ENCODE data around the gene MAP3K6.
"Not testable (repeated sequence)": the region's sequence is repeated elsewhere in the genome, so short reads cannot be mapped to it uniquely, and the experiment has no call there.

Gene MAP3K6

GRCh38 chr1:27395441-27396195 lies 28.9 kb upstream of the MAP3K6 start:
- DNase-seq = peak; percentile 50 to 75 (median 70)

DNA sequence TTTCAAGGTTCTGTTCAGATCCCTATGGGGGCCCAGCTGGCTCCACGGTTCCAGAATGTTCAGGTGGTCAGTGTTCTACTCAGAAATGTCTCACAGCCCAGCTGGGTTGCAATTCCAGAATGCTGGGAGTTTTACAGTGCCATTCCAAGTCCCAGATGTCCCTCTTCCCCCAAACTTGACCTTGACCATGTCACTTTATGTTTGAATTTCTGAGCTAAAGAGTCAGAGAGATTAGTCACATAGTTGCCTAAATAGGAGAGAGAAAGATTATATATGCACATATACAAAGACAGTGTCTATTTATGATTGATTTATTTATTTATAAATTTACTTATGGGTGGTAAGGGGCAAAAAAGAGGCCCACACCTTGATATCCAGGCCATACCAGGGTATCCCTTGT lies 28.2 kb upstream of the MAP3K6 start:
- no peak for DNase-seq

DNA sequence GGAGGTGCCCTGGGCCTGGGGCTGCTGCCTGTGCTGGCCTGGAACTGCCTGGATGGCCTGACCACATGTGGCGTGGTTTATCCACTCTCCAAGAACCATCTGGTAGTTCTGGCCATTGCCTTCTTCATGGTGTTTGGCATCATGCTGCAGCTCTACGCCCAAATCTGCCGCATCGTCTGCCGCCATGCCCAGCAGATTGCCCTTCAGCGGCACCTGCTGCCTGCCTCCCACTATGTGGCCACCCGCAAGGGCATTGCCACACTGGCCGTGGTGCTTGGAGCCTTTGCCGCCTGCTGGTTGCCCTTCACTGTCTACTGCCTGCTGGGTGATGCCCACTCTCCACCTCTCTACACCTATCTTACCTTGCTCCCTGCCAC lies 27.5 kb upstream of the MAP3K6 start:
- no peak for DNase-seq

DNA sequence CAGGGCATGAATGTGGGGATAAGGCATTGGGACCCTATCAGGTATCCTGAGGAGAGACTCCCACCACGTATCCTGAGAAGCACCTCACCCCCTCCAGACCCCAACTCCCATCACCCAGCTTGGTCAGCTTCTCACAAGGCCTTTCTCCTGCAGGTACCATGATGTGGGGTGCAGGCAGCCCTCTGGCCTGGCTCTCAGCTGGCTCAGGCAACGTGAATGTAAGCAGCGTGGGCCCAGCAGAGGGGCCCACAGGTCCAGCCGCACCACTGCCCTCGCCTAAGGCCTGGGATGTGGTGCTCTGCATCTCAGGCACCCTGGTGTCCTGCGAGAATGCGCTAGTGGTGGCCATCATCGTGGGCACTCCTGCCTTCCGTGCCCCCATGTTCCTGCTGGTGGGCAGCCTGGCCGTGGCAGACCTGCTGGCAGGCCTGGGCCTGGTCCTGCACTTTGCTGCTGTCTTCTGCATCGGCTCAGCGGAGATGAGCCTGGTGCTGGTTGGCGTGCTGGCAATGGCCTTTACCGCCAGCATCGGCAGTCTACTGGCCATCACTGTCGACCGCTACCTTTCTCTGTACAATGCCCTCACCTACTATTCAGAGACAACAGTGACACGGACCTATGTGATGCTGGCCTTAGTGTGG lies 27.0 kb upstream of the MAP3K6 start:
- no peak for DNase-seq

DNA sequence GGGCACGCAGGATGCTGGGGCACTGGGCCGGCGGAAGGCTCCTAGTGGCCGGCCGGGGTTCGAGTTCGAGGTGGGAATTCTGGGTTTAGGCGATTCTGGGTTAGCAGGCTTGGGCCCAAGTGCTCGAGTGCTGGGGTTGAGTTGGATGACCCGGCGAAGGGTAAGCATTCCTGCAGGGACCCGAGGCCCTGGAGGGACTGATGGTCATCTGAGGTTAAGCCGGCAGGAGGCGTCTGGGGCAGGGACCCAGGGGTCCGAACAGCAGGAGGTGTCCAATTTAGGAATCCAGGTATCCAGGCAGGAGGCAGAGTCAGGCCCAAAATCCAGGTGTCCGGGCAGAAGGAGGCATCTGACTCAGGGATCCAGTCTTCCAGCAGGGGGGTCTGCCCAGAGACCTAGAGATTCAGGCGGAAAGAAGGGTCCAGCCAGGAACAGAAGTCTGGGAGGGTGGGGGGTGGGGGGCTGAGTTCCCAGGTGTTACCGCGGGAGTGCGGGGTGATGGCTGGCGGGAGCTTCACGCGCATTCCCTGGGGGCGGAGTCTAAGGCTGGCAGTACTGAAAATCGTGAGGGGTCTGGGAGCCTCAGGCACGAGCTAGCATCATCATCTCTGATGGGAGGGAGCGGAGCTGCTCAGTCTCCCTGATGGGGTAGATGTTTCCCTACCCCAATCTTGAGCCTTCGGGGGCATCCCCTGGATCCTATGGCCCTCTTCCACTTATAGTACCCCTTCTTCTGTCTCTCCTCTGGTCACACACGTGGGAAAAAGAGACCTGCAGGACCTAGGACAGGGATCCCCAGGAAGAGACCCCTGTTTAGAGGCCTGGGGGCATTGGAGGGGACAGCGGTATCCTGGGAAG lies 26.2 kb upstream of the MAP3K6 start:
- no peak for DNase-seq

DNA sequence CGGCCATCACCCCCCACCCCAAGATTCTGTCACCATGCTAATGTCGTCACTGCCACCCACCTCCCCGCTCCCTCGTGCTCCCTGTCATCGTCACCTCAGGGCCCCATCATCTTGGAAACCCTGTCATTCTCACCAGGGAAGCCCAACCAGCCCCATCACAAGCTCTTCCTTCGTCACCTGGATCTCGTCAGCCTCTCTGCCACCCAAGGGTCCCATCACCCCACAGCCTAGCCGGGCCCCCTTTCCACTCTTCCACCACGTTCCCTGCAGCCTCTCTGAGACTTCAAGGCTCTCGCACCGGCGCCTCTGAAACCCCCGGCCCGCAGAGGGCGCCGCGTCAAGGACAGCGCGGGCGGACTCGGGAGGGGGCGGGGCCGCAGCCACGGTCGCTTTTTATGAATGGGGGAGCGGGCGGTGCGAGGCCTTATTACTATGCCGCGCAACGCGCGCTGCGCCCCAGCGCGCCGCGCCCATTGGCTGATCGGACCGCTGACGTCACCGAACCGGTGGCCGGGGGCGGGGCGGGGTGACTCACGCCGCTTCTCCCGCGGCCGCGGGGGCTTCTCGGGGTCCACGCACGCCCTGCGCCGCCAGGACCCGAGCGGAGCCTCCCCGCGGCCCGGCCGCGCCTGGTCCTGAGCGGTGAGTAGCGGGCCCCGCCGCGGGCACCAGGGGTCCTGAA lies 25.5 kb upstream of the MAP3K6 start, which contains the start of gene GPR3:
TSS of gene GPR3 (plus strand) at position 527 of the 682 bp plus-strand sequence. CDS start 1,177 bp downstream, outside the sequence.
- peak; percentile 84 to 94 (median 91) for DNase-seq

GRCh38 chr1:27391511-27392095 lies 24.8 kb upstream of the MAP3K6 start:
- DNase-seq = peak in 1 of 5 experiments; percentile 34

GRCh38 chr1:27388337-27389005 lies 21.7 kb upstream of the MAP3K6 start:
- DNase-seq = peak; percentile 48 to 71 (median 60)

GRCh38 chr1:27384797-27385196 lies 18.0 kb upstream of the MAP3K6 start:
- not testable (repeated sequence) for DNase-seq

DNA sequence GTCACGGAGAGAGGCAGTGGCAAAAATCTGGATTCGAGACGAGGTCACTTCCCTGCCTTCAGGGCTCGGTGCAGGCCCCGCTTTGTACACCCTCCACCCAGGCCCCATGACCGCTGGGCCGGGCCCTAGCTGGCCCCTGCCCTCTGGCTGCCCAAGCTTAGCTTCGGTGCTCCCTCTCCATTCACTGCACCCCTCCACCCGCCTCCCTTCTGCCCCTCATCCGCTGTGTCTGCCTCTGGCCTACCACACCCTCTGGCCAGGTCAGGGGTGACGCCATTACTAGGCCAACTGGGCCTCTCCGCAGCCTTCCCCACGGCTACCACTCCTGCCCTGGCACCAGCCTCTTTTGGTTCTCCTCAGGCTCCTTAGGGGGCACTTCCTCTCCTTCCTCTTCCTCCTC lies 16.9 kb upstream of the MAP3K6 start:
- DNase-seq = no peak

- DNase-seq = peak in 3 of 5 experiments; percentile 24 to 48 (median 38)
These were observed 16.4 kb upstream of the MAP3K6 start, which contains the start of gene CD164L2 for GRCh38 chr1:27383039-27383605. Gene CD164L2 (minus strand): TSS chr1:27383333. CDS start chr1:27383239, 94 bp downstream.

DNA sequence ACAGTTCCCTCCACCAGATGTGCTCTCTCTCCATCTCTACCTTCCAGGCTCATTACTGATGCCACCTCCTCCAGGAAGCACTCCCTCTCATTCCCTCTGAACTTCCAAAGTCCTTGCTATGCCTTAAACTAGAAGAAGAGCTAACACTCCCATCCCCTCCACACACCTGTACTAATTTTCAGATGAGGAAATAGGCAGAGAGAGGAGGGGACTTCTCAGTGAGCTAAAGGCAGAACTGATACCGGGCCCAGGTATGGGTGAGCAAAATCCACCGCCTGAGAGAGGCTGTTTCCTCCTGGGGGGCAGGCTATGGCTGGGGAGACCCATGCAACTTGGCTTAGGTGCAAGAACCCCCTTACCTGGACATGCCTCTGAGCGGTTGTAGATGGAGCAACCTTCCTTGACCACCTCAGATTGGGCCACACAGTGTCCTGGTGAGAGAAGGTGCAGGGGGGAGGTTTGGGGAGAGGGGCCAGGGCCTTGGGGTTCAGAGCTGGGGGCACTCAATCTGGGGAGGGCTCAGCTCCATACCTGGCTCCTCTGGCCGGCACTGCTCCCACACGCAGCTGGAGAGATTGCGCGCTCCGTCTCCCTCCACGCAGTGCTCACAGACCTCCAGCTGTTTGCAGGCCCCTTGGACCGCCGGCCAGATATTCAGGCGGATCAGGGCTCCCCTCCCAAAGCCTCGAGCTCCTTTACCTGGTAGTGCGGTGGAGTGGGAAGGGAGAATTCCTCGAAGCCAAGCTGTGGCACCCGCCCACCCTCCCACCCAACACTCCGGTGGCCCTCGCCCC lies 15.4 kb upstream of the MAP3K6 start:
- DNase-seq = no peak

DNA sequence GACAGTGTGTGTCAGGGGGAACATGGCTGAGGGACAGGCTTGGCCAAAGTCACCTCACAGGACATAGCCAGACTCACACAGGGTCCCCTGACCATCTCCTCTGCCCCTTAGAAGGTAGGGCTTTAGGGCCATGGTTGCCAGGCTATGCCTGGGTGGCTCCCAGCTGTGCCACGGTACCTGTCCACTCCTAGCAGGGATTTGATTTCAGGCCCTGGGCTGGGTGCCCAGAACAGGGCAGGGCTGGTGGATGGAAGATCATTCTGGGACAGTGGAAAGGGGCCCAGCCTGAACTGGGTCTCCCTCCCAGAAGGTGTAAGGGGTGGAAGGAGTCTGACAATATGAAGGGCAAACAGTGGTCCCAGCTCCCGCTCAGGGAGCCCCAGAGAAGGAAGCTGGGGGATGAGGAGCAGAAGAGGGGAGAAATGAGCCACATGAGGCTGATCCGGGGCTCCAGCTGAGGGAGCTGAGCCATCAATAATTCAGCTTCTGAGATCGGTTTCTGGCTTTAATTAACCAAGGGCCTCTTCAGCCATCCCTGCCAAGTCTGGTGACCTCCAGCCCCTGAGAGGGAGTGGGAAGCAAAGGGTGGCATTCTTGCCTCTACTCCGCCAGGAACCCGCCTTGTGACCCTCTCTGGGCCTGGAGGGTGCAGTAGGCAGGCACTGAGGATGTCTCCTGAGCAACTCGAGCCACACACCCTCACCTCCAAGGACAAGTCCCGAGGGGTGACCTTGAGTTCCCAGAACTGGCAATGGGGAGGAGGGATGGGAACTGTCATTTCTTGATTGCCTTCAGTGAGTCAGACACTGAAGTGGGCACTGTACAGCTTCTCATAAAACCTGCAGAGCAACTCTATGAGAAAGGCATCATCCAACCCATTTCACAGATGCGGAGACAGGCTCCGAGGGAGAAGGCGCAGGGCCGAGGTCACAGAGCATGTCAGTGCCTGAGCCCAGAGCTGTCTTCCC lies 14.3 kb upstream of the MAP3K6 start:
- no peak for DNase-seq

DNA sequence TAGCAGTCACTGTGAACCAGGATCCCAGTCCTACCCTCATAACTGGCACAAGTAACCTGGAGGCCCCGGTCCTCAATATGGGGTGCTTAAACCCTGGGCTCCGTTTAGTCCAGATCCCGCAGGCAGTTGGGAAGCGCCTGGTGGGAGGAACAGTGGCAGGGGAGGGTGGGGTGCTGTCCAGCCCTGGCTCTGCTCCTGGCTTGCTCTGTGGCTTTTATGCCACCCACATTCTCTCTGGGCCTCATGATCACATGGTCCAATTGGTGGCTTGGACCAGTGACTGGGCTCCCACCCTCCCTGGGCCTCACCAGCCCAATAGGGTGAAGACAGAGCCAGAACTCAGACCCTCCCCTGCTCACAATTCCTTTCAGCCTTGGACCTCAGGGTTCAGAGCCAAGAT lies 13.5 kb upstream of the MAP3K6 start:
- DNase-seq = no peak

DNA sequence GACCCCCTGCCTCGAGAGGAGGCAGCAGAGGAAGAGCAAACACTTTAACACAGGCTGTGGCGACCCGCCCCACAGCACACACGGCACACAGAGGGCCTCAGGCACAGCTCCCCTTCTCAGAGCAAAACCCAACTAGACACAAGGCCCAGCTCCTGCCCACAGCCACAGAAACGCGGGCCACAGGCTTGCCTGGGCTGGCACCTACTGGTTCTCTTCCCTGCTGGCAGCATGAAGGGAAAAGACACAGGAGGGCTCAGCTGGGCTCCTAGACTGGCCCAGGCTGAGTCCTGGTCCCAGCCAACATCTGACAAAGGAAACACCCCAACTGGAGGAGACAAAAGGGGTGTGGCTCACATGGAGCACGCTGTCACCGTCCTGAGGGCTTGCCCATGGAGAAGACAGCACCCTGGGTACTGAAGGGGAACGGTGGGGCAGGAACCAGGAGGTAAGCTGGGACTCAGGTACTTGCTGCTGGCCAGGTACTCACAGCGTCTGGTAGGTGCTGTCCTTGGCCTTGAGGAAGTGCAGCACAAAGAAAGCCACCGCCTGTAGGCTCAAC lies 12.9 kb upstream of the MAP3K6 start:
- DNase-seq = no peak

- no peak for DNase-seq
These were observed 11.2 kb upstream of the MAP3K6 start for GRCh38 chr1:27377760-27378495.

DNA sequence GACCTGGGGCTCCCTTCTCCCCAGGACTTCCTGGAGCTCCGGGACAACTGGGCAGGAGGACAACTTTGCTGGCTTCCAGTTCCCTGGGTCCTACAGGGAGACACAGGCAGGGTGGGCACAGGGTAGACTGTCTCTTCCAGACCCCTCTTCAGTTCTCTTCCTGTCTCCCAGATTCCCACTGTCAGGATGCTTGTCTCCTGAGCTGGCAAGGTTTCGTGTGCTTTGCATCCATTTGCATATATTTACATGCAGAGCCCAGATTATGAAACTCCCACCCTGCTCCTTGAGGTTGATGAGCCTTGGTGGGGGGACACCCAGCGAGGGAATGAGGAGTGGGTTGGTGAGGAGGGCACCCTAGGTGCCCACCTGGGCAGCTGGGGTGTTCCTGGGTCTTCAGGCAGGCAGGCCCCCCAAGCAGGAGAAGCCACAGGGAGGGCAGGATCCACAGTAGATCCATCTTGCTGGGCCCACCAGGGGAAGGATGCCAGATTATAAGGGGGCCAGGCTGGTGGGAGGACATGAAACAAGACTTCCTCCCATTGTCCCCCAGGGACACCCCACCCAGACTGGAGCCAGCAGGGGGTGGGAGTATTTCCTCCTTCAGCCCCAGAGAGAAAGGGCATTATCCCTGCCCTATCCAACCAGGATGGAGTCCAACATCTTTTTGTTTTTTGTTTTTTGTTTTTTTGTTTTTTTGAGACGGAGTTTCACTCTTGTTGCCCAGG lies 7.8 kb upstream of the MAP3K6 start, which contains the start of gene FCN3:
TSS of gene FCN3 (minus strand) at position 463 of the 725 bp plus-strand sequence. CDS start at position 457, 6 bp downstream.
- DNase-seq = no peak
